Naive thymus-derived CD8-positive, alpha-beta T cell (primary cell): Measurements from ENCODE around the gene FBXL3. TPM values are rescaled to one million over a fixed set of nuclear protein-coding genes. Genes with fewer than 3 reads are reported as not detected.
"Not testable (repeated sequence)": the region's sequence is repeated elsewhere in the genome, so short reads cannot be mapped to it uniquely, and the experiment has no call there.

Experiments
- ATAC-seq, 2 donors: fragments of 150-1000 bp; cut with Tn5 transposase in 1 of 2; sonication (Bioruptor Pico), chemical (Tn5 transposase) in 1 of 2; 1 replicate in 1 of 2; 2 replicates in 1 of 2; pipeline ENCODE4 v1.10.0; 2021; ENCODE audit warnings: mild to moderate bottlenecking in 2 of 2, moderate library complexity in 2 of 2
- POLR2A ChIA-PET: fragments of 350-600 bp; sonication (Branson Sonifier 250); formaldehyde crosslinking; loops from one replicate; lab custom pipeline; 2021; ENCODE audit warnings: antibody characterized with exemption; lab: Charles Lee
- DNase-seq, 10 donors: peaks; one replicate each; pipeline versions ENCODE4 v3.0.0 to v3.0.0-alpha.2; 2020 to 2022
- H3K27ac Mint-ChIP-seq, 10 donors: one replicate each; pipeline ENCODE4 v1.8.0; 2020 to 2022; ENCODE audit warnings: mild to moderate bottlenecking in 10 of 10, mixed read lengths in 10 of 10, moderate library complexity in 4 of 10, inconsistent platforms in 1 of 10
- H3K27me3 Mint-ChIP-seq, 5 donors: one replicate each; pipeline ENCODE4 v1.8.0; 2021 to 2022; ENCODE audit warnings: mixed read lengths in 5 of 5
- H3K36me3 Mint-ChIP-seq, 3 donors: one replicate each; pipeline ENCODE4 v1.8.0; 2020 to 2022; ENCODE audit warnings: mixed read lengths in 3 of 3, mild to moderate bottlenecking in 2 of 3, inconsistent platforms in 1 of 3
- H3K4me1 Mint-ChIP-seq, 4 donors: one replicate each; pipeline ENCODE4 v1.8.0; 2021 to 2022; ENCODE audit warnings: mixed read lengths in 4 of 4
- H3K4me3 Mint-ChIP-seq, 10 donors: one replicate each; pipeline ENCODE4 v1.8.0; 2020 to 2022; ENCODE audit warnings: mild to moderate bottlenecking in 10 of 10, mixed read lengths in 10 of 10, moderate library complexity in 6 of 10, inconsistent platforms in 1 of 10
- H3K9me3 Mint-ChIP-seq, 9 donors: one replicate each; pipeline ENCODE4 v1.8.0; 2020 to 2022; ENCODE audit warnings: mixed read lengths in 9 of 9, mild to moderate bottlenecking in 3 of 9, inconsistent platforms in 1 of 9, moderate library complexity in 1 of 9
- polyA plus RNA-seq, 3 donors: library from polyadenylated mRNA; unstranded; fragments of 300-500 nt; fragmentation: Illumina TruSeq; gene quantifications; one replicate each; pipeline ENCODE4 v1.2.3, GENCODE V29; 2021
- total RNA-seq, 8 experiments: library from RNA in 2 of 8; stranded (reverse) in 2 of 8; gene quantifications; one replicate each; pipeline ENCODE4 v1.2.3 and lab custom pipeline; 2021 to 2026

Gene FBXL3
- total and polyA plus RNA-seq, 5 experiments from 2014 or later: 29.3 to 106 (median 44.7) TPM

DNA sequence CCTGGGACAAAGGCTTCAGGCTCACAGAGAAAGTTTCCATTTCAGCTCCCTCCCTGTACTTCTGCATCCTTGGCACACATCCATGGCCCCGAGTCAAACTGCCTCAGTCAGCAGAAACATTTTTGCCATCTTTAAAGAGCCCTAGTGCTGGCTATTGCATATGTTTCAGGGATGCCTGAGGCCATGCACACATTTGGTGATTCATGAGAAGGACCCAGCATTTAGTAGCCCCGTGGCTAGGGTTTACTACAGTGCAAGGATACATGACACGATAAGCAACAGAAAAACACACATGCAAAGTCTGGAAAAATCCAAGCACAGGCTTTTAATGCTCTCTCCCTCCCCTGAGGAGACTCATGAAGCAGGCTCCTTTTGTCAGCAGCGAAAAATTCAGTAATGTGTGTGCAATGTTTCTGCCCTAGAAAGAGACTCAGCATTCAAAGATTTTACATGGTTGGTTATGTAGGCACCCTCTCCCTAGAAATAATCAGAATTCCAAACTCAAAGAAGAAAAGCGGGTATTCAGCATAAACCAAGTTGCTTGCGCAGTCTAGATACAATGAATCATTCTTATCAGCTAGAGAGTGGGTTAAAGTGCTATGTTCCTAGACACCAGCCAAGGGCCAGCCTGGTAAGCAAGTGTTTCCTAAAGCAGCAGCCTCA lies 61.1 kb downstream of the FBXL3 start:
- H3K9me3 Mint-ChIP-seq: peaks cover 0 to 12% (median 5%) of the 10 kb centered on the region in 9 donors
- no peak overlapping the region for H3K4me3 Mint-ChIP-seq
- POLR2A ChIA-PET: no interaction called here
- DNase-seq (no peak), ATAC-seq (no peak)
- H3K27ac Mint-ChIP-seq: no peak overlapping the region
- peaks cover 0 to 8% (median 2%) of the 10 kb centered on the region in 3 donors for H3K36me3 Mint-ChIP-seq
- H3K4me1 Mint-ChIP-seq: peaks cover 0 to 2% (median 0%) of the 10 kb centered on the region in 4 donors
- H3K27me3 Mint-ChIP-seq: peaks cover 5 to 22% (median 13%) of the 10 kb centered on the region in 5 donors

DNA sequence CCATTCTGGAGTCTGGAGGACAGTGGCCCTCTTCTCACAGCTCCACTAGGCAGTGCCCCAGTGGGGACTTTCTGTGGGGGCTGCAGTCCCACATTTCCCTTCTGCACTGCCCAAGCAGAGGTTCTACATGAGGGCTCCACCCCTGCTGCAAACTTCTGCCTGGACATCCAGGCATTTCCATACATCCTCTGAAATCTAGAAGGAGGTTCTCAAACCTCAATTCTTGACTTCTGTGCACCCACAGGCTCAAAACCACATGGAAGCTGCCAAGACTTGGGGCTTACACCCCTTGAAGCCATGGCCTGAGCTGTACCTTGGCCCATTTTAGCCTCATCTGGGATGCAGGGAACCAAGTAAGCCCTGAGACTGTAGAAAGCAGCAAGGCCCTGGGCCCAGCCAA lies 67.2 kb downstream of the FBXL3 start:
- H3K27ac Mint-ChIP-seq, H3K4me3 Mint-ChIP-seq, ATAC-seq, DNase-seq, H3K4me1 Mint-ChIP-seq, POLR2A ChIA-PET: not testable (repeated sequence)
- Mint-ChIP-seq H3K36me3 (peaks cover 0 to 17% (median 14%) of the 10 kb centered on the region in 3 donors), H3K27me3 (peaks cover 0 to 11% (median 2%) of the 10 kb centered on the region in 5 donors), H3K9me3 (peaks cover 8 to 45% (median 22%) of the 10 kb centered on the region in 9 donors)

DNA sequence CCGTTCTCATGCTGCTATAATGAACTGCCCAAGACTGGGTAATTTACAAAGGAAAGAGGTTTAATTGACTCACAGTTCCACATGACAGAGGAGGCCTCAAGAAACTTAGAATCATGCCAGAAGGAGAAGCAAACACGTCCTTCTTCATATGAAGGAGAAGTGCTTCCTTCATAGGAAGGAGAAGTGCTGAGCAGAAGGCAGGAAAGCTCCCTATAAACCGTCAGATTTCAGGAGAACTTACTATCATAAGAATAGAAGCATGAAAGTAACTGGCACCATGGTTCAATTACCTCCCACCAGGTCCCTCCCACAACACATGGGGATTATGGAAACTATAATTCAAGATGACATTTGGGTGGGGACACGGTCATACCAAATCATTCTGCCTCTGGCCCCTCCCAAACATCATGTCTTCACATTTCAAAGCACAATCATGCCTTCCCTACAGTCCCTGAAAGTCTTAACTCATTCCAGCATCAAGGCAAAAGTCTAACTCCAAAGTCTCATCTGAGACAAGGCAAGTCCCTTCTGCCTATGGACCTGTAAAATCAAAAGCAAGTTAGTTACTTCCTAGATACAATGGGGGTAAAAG lies 68.0 kb downstream of the FBXL3 start:
- ATAC-seq (no peak), DNase-seq (no peak)
- no peaks in the 10 kb centered on the region for H3K4me1 Mint-ChIP-seq
- no peak overlapping the region for H3K4me3 Mint-ChIP-seq
- H3K9me3 Mint-ChIP-seq: peaks cover 8 to 45% (median 22%) of the 10 kb centered on the region in 9 donors
- no peak overlapping the region for H3K27ac Mint-ChIP-seq
- POLR2A ChIA-PET: no interaction called here
- peaks cover 0 to 11% (median 2%) of the 10 kb centered on the region in 5 donors for H3K27me3 Mint-ChIP-seq
- peaks cover 0 to 14% (median 14%) of the 10 kb centered on the region in 3 donors for H3K36me3 Mint-ChIP-seq

DNA sequence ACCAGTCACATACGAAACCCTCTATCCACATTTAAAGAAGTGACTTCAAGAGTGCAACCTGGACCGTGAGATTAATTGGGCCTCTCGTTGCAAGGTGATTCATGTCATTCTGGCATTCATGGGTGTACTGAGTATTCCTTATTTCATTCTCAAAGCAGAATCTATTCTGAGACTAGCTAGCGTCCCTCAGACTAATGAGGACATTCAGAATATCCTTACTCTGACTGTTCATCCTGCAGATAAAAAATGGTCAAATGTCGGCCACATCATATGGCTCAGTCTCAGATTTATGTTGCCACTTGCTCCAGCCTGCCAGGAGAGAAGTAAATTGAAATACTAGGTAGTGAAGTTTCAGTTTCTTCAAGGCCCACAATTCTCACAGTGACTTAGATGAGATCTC lies 71.3 kb downstream of the FBXL3 start:
- peaks cover 2 to 27% (median 10%) of the 10 kb centered on the region in 5 donors for H3K27me3 Mint-ChIP-seq
- no peak overlapping the region for H3K27ac Mint-ChIP-seq
- ATAC-seq: no peak
- H3K4me3 Mint-ChIP-seq: no peak overlapping the region
- no peaks in the 10 kb centered on the region for H3K4me1 Mint-ChIP-seq
- peaks cover 3 to 31% (median 10%) of the 10 kb centered on the region in 9 donors for H3K9me3 Mint-ChIP-seq
- DNase-seq: no peak
- POLR2A ChIA-PET: interaction anchor here (1.0 kb wide), 1 partner anchor 36 kb away, joined by 5 read pairs; the partner anchor contains the start of gene CLN5
- peaks cover 0 to 12% (median 7%) of the 10 kb centered on the region in 3 donors for H3K36me3 Mint-ChIP-seq

Other genes with a start within 250 kb of the FBXL3 start
- 10 to 100 TPM; 12.8 to 14.0 TPM for gene KCTD12, start 140.8 kb downstream of the FBXL3 start, total RNA-seq
- under 1 TPM; 0.29 to 0.58 (median 0.43) TPM for gene KCTD12, start 140.8 kb downstream of the FBXL3 start, polyA plus RNA-seq
- not detected for gene ACOD1, start 78.6 kb downstream of the FBXL3 start, total RNA-seq
- not detected for gene ACOD1, start 78.6 kb downstream of the FBXL3 start, polyA plus RNA-seq
- gene CLN5, start 35.1 kb downstream of the FBXL3 start, total RNA-seq: 10 to 100 TPM; 48.8 to 49.6 TPM
- gene CLN5, start 35.1 kb downstream of the FBXL3 start, polyA plus RNA-seq: 10 to 100 TPM; 16.9 to 30.8 (median 25.8) TPM